DOHH2 (cell line): Measurements from ENCODE around the gene RNF125.
A peak's percentile ranks its signal among the peaks of the same experiment; 100 is the strongest.

Source experiments
- H3F3A ChIP-seq: fragments of 200-600 bp; sonication (generic), shearing (Covaris generic); 2 replicates; pipeline ENCODE4 v1.6.0; 2016; ENCODE audit warnings: antibody characterized with exemption, mild to moderate bottlenecking; ENCODE audit not compliant: control insufficient read depth, insufficient read depth
- H3K27ac ChIP-seq: fragments of 200-600 bp; sonication (generic); 2 replicates; pipeline ENCODE4 v1.5.1; 2014; ENCODE audit warnings: low read depth, mild to moderate bottlenecking, low read length, moderate library complexity
- H3K27me3 ChIP-seq: fragments of 200-600 bp; sonication (generic); 2 replicates; pipeline ENCODE4 v1.6.1; 2014; ENCODE audit warnings: mild to moderate bottlenecking, low read length, mixed read lengths; ENCODE audit not compliant: control insufficient read depth
- H3K36me3 ChIP-seq: fragments of 200-600 bp; sonication (generic); 2 replicates; pipeline ENCODE4 v1.6.1; 2014; ENCODE audit warnings: mild to moderate bottlenecking, low read length, moderate library complexity, mixed read lengths; ENCODE audit not compliant: control insufficient read depth
- H3K4me1 ChIP-seq: fragments of 200-600 bp; sonication (generic); 2 replicates; pipeline ENCODE4 v1.6.1; 2014; ENCODE audit warnings: mild to moderate bottlenecking, low read length, mixed read lengths; ENCODE audit not compliant: control insufficient read depth
- H3K4me2 ChIP-seq: fragments of 200-600 bp; sonication (generic); 2 replicates; pipeline ENCODE4 v1.6.0; 2014; ENCODE audit warnings: mild to moderate bottlenecking, low read length, moderate library complexity
- H3K4me3 ChIP-seq: fragments of 200-600 bp; sonication (generic); 2 replicates; pipeline ENCODE4 v1.5.1; 2014; ENCODE audit warnings: mild to moderate bottlenecking, low read length, mixed read lengths
- H3K79me2 ChIP-seq: fragments of 200-600 bp; sonication (generic); 2 replicates; pipeline ENCODE4 v1.6.1; 2014; ENCODE audit warnings: mild to moderate bottlenecking, low read length, mixed read lengths; ENCODE audit not compliant: control insufficient read depth
- H3K9me2 ChIP-seq: fragments of 200-600 bp; sonication (generic); replicated peaks from 2 replicates; pipeline ENCODE4 v1.6.1; 2014; ENCODE audit warnings: mild to moderate bottlenecking, low read length, mixed read lengths; ENCODE audit not compliant: control insufficient read depth
- H3K9me3 ChIP-seq: fragments of 200-600 bp; sonication (generic); 2 replicates; pipeline ENCODE4 v1.6.1; 2014; ENCODE audit warnings: antibody characterized with exemption, low read length, mixed read lengths; ENCODE audit not compliant: control insufficient read depth, insufficient read depth
- H4K20me1 ChIP-seq: fragments of 200-600 bp; sonication (generic); 2 replicates; pipeline ENCODE4 v1.6.0; 2014; ENCODE audit warnings: low read depth, mild to moderate bottlenecking, antibody characterized with exemption, low read length, moderate library complexity; ENCODE audit not compliant: control insufficient read depth, insufficient read depth
- EZH2phosphoT487 ChIP-seq: fragments of 200-600 bp; sonication (generic); IDR thresholded peaks from 2 replicates; pipeline ENCODE4 v1.6.1; 2017; ENCODE audit warnings: borderline replicate concordance, mild to moderate bottlenecking, antibody characterized with exemption, low read length, moderate library complexity, mixed read lengths
- TF ChIP-seq, protein P1 (sequence below): fragments of 200-600 bp; sonication (generic); IDR thresholded peaks from one replicate; pipeline ENCODE4 v1.5.1; 2014; ENCODE audit warnings: antibody characterized with exemption, mild to moderate bottlenecking, low read depth, low read length; ENCODE audit not compliant: poor library complexity, severe bottlenecking

The RNF125 gene

DNA sequence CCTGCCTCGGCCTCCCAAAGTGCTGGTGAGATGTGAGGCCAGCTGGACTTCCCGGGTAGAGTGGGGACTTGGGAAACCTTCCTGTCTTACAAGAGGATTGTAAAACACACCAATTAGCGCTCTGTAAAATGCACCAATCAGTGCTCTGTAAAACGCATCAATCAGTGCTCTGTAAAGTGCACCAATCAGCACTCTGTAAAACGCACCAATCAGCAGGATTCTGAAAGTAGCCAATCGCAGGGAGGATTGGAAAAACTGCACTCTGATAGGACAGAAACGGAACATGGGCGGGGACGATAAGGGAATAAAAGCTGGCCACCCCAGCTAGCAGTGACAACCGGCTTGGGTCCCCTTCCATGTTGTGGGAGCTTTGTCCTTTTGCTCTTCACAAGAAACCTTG lies 19.0 kb downstream of the RNF125 start:
- no peaks in the 10 kb centered on the region for H3K36me3 ChIP-seq
- peaks cover 6% of the 10 kb centered on the region; the same call in 1 of the 2 replicates for H3K9me3 ChIP-seq
- TF ChIP-seq, protein P1, sequence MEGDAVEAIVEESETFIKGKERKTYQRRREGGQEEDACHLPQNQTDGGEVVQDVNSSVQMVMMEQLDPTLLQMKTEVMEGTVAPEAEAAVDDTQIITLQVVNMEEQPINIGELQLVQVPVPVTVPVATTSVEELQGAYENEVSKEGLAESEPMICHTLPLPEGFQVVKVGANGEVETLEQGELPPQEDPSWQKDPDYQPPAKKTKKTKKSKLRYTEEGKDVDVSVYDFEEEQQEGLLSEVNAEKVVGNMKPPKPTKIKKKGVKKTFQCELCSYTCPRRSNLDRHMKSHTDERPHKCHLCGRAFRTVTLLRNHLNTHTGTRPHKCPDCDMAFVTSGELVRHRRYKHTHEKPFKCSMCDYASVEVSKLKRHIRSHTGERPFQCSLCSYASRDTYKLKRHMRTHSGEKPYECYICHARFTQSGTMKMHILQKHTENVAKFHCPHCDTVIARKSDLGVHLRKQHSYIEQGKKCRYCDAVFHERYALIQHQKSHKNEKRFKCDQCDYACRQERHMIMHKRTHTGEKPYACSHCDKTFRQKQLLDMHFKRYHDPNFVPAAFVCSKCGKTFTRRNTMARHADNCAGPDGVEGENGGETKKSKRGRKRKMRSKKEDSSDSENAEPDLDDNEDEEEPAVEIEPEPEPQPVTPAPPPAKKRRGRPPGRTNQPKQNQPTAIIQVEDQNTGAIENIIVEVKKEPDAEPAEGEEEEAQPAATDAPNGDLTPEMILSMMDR: no peak
- TF ChIP-seq EZH2phosphoT487: no peak
- H3K4me2 ChIP-seq: no peak overlapping the region
- H3K4me3 ChIP-seq: no peak overlapping the region
- H4K20me1 ChIP-seq: no peaks in the 10 kb centered on the region
- peaks cover 20% of the 10 kb centered on the region for H3K27me3 ChIP-seq
- H3K79me2 ChIP-seq: no peaks in the 10 kb centered on the region
- no peaks in the 10 kb centered on the region for H3K9me2 ChIP-seq
- no peaks in the 10 kb centered on the region for H3F3A ChIP-seq
- peaks cover 19% of the 10 kb centered on the region for H3K4me1 ChIP-seq
- no peak overlapping the region for H3K27ac ChIP-seq

DNA sequence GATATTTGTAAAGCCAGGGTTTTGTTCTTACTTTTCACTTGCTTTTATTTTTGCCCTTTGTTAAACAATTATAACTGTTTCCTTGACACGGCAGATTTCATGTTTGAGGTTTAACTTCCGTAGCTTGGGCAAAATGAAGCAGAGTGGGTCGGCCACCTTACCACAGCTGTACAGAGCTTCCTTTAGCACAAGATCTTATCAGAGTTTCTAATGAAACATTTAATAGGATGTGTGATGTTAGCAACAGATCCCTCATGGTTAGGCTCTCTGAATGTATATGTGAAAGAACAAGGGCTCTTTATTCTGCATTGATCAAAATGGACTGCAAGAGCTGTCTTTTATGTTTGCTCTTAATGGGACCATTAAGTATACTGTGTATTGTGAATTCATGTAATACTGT lies 22.3 kb downstream of the RNF125 start:
- no peaks in the 10 kb centered on the region for H3K79me2 ChIP-seq
- no peaks in the 10 kb centered on the region for H3K36me3 ChIP-seq
- H3K4me2 ChIP-seq: no peak overlapping the region
- no peaks in the 10 kb centered on the region for H3F3A ChIP-seq
- no peak overlapping the region for H3K27ac ChIP-seq
- H3K9me2 ChIP-seq: no peaks in the 10 kb centered on the region
- H3K4me3 ChIP-seq: no peak overlapping the region
- no peaks in the 10 kb centered on the region for H4K20me1 ChIP-seq
- peaks cover 24% of the 10 kb centered on the region for H3K4me1 ChIP-seq
- H3K9me3 ChIP-seq: peaks cover 6% of the 10 kb centered on the region; the same call in 1 of the 2 replicates
- TF ChIP-seq EZH2phosphoT487: no peak
- TF ChIP-seq, protein P1: no peak
- H3K27me3 ChIP-seq: peaks cover 17% of the 10 kb centered on the region

- Histone ChIP-seq H3K79me2 (no peaks in the 10 kb centered on the region), H3K4me2 (peak overlapping the region; percentile 35; the same call in 1 of the 2 replicates), H3K27me3 (peaks cover 8% of the 10 kb centered on the region), H3K4me1 (peaks cover 26% of the 10 kb centered on the region), H3K9me2 (no peaks in the 10 kb centered on the region), H3K27ac (no peak overlapping the region), H3K9me3 (peaks cover 6% of the 10 kb centered on the region; the same call in 1 of the 2 replicates), H3K4me3 (no peak overlapping the region), H3F3A (no peaks in the 10 kb centered on the region), H3K36me3 (no peaks in the 10 kb centered on the region), H4K20me1 (no peaks in the 10 kb centered on the region)
- TF ChIP-seq EZH2phosphoT487: no peak
- TF ChIP-seq, protein P1: no peak
Observed at GRCh38 chr18:32042337-32042736, 23.7 kb downstream of the RNF125 start.
